CD14-positive monocyte (primary cell): Measurements from ENCODE around the gene CUL7. TPM values are rescaled to one million over a fixed set of nuclear protein-coding genes. Genes with fewer than 3 reads are reported as not detected.

Source experiments
- DNase-seq, 3 donors: peaks; one replicate each; pipeline ENCODE4 v3.0.0-alpha.2; 2011 to 2022
- H2AFZ ChIP-seq: 2 replicates; pipeline ENCODE4 v1.6.0; 2012; ENCODE audit warnings: mild to moderate bottlenecking, low read depth, low read length, inconsistent platforms; ENCODE audit not compliant: insufficient read depth, poor library complexity, severe bottlenecking
- H3K27ac ChIP-seq, 2 donors: 1 replicate in 1 of 2; 2 replicates in 1 of 2; pipeline ENCODE4 v1.5.1; 2012 to 2013; ENCODE audit warnings: low read length in 2 of 2, control low read depth in 1 of 2, inconsistent platforms in 1 of 2, low read depth in 1 of 2, mild to moderate bottlenecking in 1 of 2
- H3K27me3 ChIP-seq, 2 donors: one replicate each; pipeline versions ENCODE4 v1.6.0 to v1.6.1; 2011 to 2013; ENCODE audit warnings: low read length in 2 of 2; ENCODE audit not compliant: control insufficient read depth in 2 of 2, insufficient read depth in 2 of 2
- H3K36me3 ChIP-seq, 2 donors: replicated peaks in 1 of 2; 1 replicate in 1 of 2; 2 replicates in 1 of 2; pipeline versions ENCODE4 v1.5.1 to v1.6.1; 2012 to 2013; ENCODE audit warnings: low read length in 2 of 2, control low read depth in 1 of 2, inconsistent platforms in 1 of 2, mild to moderate bottlenecking in 1 of 2; ENCODE audit not compliant: insufficient read depth in 2 of 2, control insufficient read depth in 1 of 2
- H3K4me1 ChIP-seq, 2 donors: 1 replicate in 1 of 2; 2 replicates in 1 of 2; pipeline versions ENCODE4 v1.5.1 to v1.6.1; 2012 to 2013; ENCODE audit warnings: low read length in 2 of 2, control low read depth in 1 of 2, inconsistent platforms in 1 of 2, mild to moderate bottlenecking in 1 of 2, moderate library complexity in 1 of 2; ENCODE audit not compliant: insufficient read depth in 2 of 2, control insufficient read depth in 1 of 2
- H3K4me2 ChIP-seq: replicated peaks from 2 replicates; pipeline ENCODE3; 2012; ENCODE audit warnings: low read length, moderate library complexity, mild to moderate bottlenecking; ENCODE audit not compliant: poor library complexity, severe bottlenecking; ENCODE audit errors: extremely low read depth
- H3K4me3 ChIP-seq, 3 experiments: fragments of 200-600 bp in 1 of 3; sonication (generic) in 1 of 3; replicated peaks in 1 of 3; 1 replicate in 2 of 3; 2 replicates in 1 of 3; pipeline ENCODE4 v1.5.1; 2011 to 2013; ENCODE audit warnings: low read length in 3 of 3, mild to moderate bottlenecking in 3 of 3, control low read depth in 2 of 3, low read depth in 2 of 3, inconsistent platforms in 1 of 3, moderate library complexity in 1 of 3
- H3K79me2 ChIP-seq: 2 replicates; pipeline ENCODE4 v1.6.0; 2012; ENCODE audit warnings: mild to moderate bottlenecking, control low read depth, inconsistent platforms, low read length, moderate library complexity; ENCODE audit not compliant: insufficient read depth
- H3K9ac ChIP-seq: 2 replicates; pipeline ENCODE4 v1.6.0; 2017; ENCODE audit warnings: low read length, mild to moderate bottlenecking; ENCODE audit not compliant: insufficient read depth, poor library complexity, severe bottlenecking
- H3K9me3 ChIP-seq, 2 donors: replicated peaks in 1 of 2; 1 replicate in 1 of 2; 2 replicates in 1 of 2; pipeline versions ENCODE4 v1.5.1 to v1.6.1; 2012 to 2013; ENCODE audit warnings: low read length in 2 of 2, control low read depth in 1 of 2; ENCODE audit not compliant: control insufficient read depth in 1 of 2, insufficient read depth in 1 of 2
- H4K20me1 ChIP-seq: 2 replicates; pipeline ENCODE4 v1.6.0; 2012; ENCODE audit warnings: mild to moderate bottlenecking, low read length, control low read depth, moderate library complexity; ENCODE audit not compliant: insufficient read depth
- H3K27ac Mint-ChIP-seq, 7 donors: one replicate each; pipeline ENCODE4 v1.8.0; 2020; ENCODE audit warnings: mild to moderate bottlenecking in 7 of 7, mixed read lengths in 7 of 7, moderate library complexity in 6 of 7, inconsistent platforms in 2 of 7
- H3K27me3 Mint-ChIP-seq, 3 donors: one replicate each; pipeline ENCODE4 v1.8.0; 2021 to 2022; ENCODE audit warnings: low read depth in 3 of 3, mild to moderate bottlenecking in 3 of 3, mixed read lengths in 3 of 3, moderate library complexity in 3 of 3, inconsistent platforms in 1 of 3
- H3K36me3 Mint-ChIP-seq, 2 donors: one replicate each; pipeline ENCODE4 v1.8.0; 2020; ENCODE audit warnings: mixed read lengths in 2 of 2, inconsistent platforms in 1 of 2, mild to moderate bottlenecking in 1 of 2
- H3K4me1 Mint-ChIP-seq: one replicate; pipeline ENCODE4 v1.8.0; 2020; ENCODE audit warnings: mild to moderate bottlenecking, mixed read lengths
- H3K4me3 Mint-ChIP-seq, 2 donors: one replicate each; pipeline ENCODE4 v1.8.0; 2020; ENCODE audit warnings: mild to moderate bottlenecking in 2 of 2, mixed read lengths in 2 of 2, moderate library complexity in 1 of 2
- H3K9me3 Mint-ChIP-seq, 7 donors: one replicate each; pipeline ENCODE4 v1.8.0; 2020 to 2022; ENCODE audit warnings: mixed read lengths in 7 of 7, mild to moderate bottlenecking in 6 of 7, moderate library complexity in 6 of 7, inconsistent platforms in 2 of 7
- WGBS: methylation state at CpG from one replicate; pipeline ENCODE4 v1.1.5; 2013; ENCODE audit warnings: missing lambda C conversion rate; ENCODE audit not compliant: insufficient coverage; 5-methylcytosine and 5-hydroxymethylcytosine counted together
- intact Hi-C, 2 donors: fragments of 100-400 bp; cut with micrococcal nuclease; formaldehyde crosslinking; loops; one replicate each; pipeline versions ENCODE4 v1.15.0 to v1.15.1; 2023
- polyA plus RNA-seq, 3 donors: library from polyadenylated mRNA; depleted of rRNA in 1 of 3; unstranded in 2 of 3; stranded (reverse) in 1 of 3; fragments of 300-500 nt in 2 of 3; fragments of >200 nt in 1 of 3; fragmentation: Illumina TruSeq in 2 of 3; gene quantifications; 1 replicate in 2 of 3; 2 replicates in 1 of 3; pipeline ENCODE4 v1.2.3, GENCODE V29; 2012 to 2021
- TF ChIP-seq, protein P1 (sequence below): fragments of 200-600 bp; IDR thresholded peaks from one replicate; pipeline ENCODE4 v1.8.0; 2022; ENCODE audit warnings: antibody characterized with exemption, mild to moderate bottlenecking

The CUL7 gene
- polyA plus RNA-seq, 3 donors: 1.2 to 11.6 (median 2.4) TPM

DNA sequence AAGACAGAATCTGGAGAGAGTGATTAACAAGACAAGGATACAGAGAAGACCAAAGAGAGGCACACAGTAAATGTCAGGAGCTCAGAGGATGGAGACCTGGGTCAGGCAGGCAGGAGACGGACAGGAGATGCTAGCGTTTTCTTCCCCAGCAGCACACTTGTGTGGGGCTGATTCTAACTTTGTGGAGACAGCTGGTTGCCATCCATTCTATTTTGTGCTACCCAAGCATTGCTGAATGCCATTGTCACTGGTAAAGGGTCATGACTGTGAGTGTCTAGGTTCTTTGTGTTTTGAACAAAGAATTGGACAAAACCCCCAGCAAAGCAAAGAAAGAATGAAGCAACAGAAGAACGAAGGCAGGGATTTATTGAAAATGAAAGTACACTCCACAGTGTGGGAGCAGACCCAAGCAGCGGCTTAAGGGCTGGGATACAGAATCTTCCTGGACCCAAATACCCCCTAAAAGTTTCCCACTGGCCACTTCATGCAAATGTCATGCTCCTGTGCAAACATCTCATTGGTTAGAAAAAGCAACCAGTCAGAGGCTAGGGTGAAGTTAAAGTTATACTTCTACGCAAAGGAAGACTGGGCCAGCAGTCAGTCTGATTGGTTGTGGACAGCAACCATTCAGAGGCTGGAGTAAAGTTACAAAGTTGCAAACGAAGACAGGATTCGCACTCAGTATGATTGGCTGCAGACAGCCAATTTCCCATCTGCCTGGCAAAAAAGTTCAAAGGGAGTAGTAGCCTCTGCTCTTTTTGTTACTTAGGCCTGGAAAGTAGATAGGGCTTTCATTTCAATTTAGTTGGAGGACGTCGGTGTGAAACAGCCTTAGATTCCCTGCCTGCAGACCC is 40.0 kb upstream of the CUL7 start:
- Histone ChIP-seq H4K20me1 (no peaks in the 10 kb centered on the region), H2AFZ (peak overlapping the region; percentile 79), H3K4me1 (peaks cover 0 to 24% of the 10 kb centered on the region in 2 donors), H3K4me3 (peak overlapping the region; percentile 37 to 68 (median 52)), H3K9me3 (no peaks in the 10 kb centered on the region), H3K9ac (peak overlapping the region; percentile 48), H3K4me2 (peak overlapping the region; percentile 64), H3K36me3 (no peaks in the 10 kb centered on the region), H3K79me2 (no peaks in the 10 kb centered on the region), H3K27me3 (no peaks in the 10 kb centered on the region), H3K27ac (peak overlapping the region in 1 of 2 donors; percentile 54)
- intact Hi-C loops: no loop called here
- no peaks in the 10 kb centered on the region for H3K9me3 Mint-ChIP-seq
- 85% methylated on average over 5 of the region's 9 CpGs for WGBS
- H3K36me3 Mint-ChIP-seq: no peaks in the 10 kb centered on the region
- H3K4me3 Mint-ChIP-seq: peak overlapping the region; percentile 72 to 74
- peaks cover 0 to 3% (median 2%) of the 10 kb centered on the region in 3 donors for H3K27me3 Mint-ChIP-seq
- peaks cover 31% of the 10 kb centered on the region for H3K4me1 Mint-ChIP-seq
- peak overlapping the region in 3 of 7 donors; percentile 47 to 58 (median 56) for H3K27ac Mint-ChIP-seq
- peak in 2 of 3 donors; percentile 16 to 23 for DNase-seq
- TF ChIP-seq, protein P1, sequence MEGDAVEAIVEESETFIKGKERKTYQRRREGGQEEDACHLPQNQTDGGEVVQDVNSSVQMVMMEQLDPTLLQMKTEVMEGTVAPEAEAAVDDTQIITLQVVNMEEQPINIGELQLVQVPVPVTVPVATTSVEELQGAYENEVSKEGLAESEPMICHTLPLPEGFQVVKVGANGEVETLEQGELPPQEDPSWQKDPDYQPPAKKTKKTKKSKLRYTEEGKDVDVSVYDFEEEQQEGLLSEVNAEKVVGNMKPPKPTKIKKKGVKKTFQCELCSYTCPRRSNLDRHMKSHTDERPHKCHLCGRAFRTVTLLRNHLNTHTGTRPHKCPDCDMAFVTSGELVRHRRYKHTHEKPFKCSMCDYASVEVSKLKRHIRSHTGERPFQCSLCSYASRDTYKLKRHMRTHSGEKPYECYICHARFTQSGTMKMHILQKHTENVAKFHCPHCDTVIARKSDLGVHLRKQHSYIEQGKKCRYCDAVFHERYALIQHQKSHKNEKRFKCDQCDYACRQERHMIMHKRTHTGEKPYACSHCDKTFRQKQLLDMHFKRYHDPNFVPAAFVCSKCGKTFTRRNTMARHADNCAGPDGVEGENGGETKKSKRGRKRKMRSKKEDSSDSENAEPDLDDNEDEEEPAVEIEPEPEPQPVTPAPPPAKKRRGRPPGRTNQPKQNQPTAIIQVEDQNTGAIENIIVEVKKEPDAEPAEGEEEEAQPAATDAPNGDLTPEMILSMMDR: no peak

DNA sequence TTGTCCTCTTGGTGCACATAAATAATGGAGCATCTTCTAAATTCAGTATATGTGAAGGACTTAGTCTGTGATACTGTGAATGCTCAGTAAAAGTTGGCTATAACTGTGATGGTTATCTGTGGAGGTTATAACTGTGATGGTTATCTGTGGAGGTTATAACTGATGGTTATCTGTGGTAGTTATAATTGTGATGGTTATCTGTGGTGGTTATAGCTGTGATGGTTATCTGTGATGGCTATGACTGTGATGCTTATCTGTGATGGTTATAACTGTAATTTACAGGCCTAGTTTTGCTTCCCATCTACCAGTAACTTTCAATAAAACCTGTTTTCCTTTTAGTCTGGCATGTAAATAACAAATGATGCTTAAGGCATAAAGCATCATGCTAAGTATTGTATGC is 39.0 kb upstream of the CUL7 start:
- Histone ChIP-seq H3K27ac (no peak overlapping the region), H3K36me3 (no peaks in the 10 kb centered on the region), H3K9me3 (no peaks in the 10 kb centered on the region), H3K4me3 (no peak overlapping the region), H3K79me2 (no peaks in the 10 kb centered on the region), H3K27me3 (no peaks in the 10 kb centered on the region), H3K4me2 (no peak overlapping the region), H2AFZ (no peak overlapping the region), H4K20me1 (no peaks in the 10 kb centered on the region), H3K4me1 (peaks cover 0 to 24% of the 10 kb centered on the region in 2 donors), H3K9ac (no peak overlapping the region)
- intact Hi-C loops: no loop called here
- Mint-ChIP-seq H3K27me3 (peaks cover 0 to 3% (median 2%) of the 10 kb centered on the region in 3 donors), H3K27ac (no peak overlapping the region), H3K36me3 (no peaks in the 10 kb centered on the region), H3K4me1 (peaks cover 31% of the 10 kb centered on the region), H3K4me3 (no peak overlapping the region), H3K9me3 (no peaks in the 10 kb centered on the region)
- no peak for DNase-seq
- TF ChIP-seq, protein P1: no peak
